B cell (primary cell): ENCODE measurements around the gene CD68. TPM values are rescaled to one million over a fixed set of nuclear protein-coding genes. Genes with fewer than 3 reads are reported as not detected.

Experiments
- ATAC-seq: fragments of 200-7000 bp; cut with Tn5 transposase; one replicate; pipeline ENCODE4 v1.10.0; 2021; ENCODE audit warnings: low read depth, mild to moderate bottlenecking, moderate number of reproducible peaks, moderate library complexity
- CTCF ChIA-PET: fragments of 350-600 bp; sonication (Branson Sonifier 250); formaldehyde crosslinking; loops from one replicate; lab custom pipeline; 2021; ENCODE audit warnings: antibody characterized with exemption, inconsistent platforms; lab: Charles Lee
- POLR2A ChIA-PET: fragments of 350-600 bp; sonication (Branson Sonifier 250); formaldehyde crosslinking; loops from one replicate; lab custom pipeline; 2021; ENCODE audit warnings: antibody characterized with exemption; lab: Charles Lee
- DNase-seq: peaks from one replicate; pipeline ENCODE4 v3.0.0; 2013
- H2AFZ ChIP-seq: 2 replicates; pipeline ENCODE4 v1.6.1; 2012; ENCODE audit warnings: mild to moderate bottlenecking, low read depth, low read length; ENCODE audit not compliant: insufficient read depth, poor library complexity, severe bottlenecking
- H3K27ac ChIP-seq, 2 donors: 1 replicate in 1 of 2; 2 replicates in 1 of 2; pipeline ENCODE4 v1.5.1; 2012 to 2013; ENCODE audit warnings: low read length in 2 of 2, mild to moderate bottlenecking in 2 of 2, moderate library complexity in 1 of 2
- H3K27me3 ChIP-seq, 4 experiments: fragments of 200-600 bp in 1 of 4; sonication (generic) in 1 of 4; replicated peaks in 1 of 4; 1 replicate in 2 of 4; 2 replicates in 2 of 4; pipeline versions ENCODE4 v1.6.1 to v1.7.0; 2013 to 2016; ENCODE audit warnings: low read length in 3 of 4, mild to moderate bottlenecking in 2 of 4, mixed read lengths in 1 of 4, moderate library complexity in 1 of 4; ENCODE audit not compliant: insufficient read depth in 4 of 4, control insufficient read depth in 3 of 4; ENCODE audit errors: control extremely low read depth in 1 of 4
- H3K36me3 ChIP-seq, 2 experiments: replicated peaks in 1 of 2; 1 replicate in 1 of 2; 2 replicates in 1 of 2; pipeline versions ENCODE4 v1.6.1 to v1.7.1; 2013; ENCODE audit warnings: low read length in 1 of 2; ENCODE audit not compliant: insufficient read depth in 2 of 2, control insufficient read depth in 1 of 2; ENCODE audit errors: control extremely low read depth in 1 of 2, extremely low read depth in 1 of 2
- H3K4me1 ChIP-seq, 2 donors: fragments of 200-600 bp in 1 of 2; sonication (generic) in 1 of 2; 1 replicate in 1 of 2; 2 replicates in 1 of 2; pipeline versions ENCODE4 v1.5.1 to v1.6.1; 2013 to 2017; ENCODE audit warnings: low read length in 2 of 2; ENCODE audit not compliant: control insufficient read depth in 2 of 2, insufficient read depth in 2 of 2
- H3K4me2 ChIP-seq: replicated peaks from 2 replicates; pipeline ENCODE3; 2012; ENCODE audit warnings: mild to moderate bottlenecking, low read depth, low read length; ENCODE audit not compliant: poor library complexity, severe bottlenecking
- H3K4me3 ChIP-seq, 5 experiments: fragments of 200-600 bp in 1 of 5; sonication (generic) in 1 of 5; 1 replicate in 3 of 5; 2 replicates in 2 of 5; pipeline versions ENCODE4 v1.5.1 to v1.7.0; 2011 to 2016; ENCODE audit warnings: low read length in 4 of 5, mild to moderate bottlenecking in 4 of 5, low read depth in 2 of 5, control low read depth in 1 of 5, moderate library complexity in 1 of 5; ENCODE audit not compliant: insufficient read depth in 1 of 5; ENCODE audit errors: control extremely low read depth in 1 of 5, extremely low read depth in 1 of 5
- H3K79me2 ChIP-seq: fragments of 200-600 bp; sonication (generic); one replicate; pipeline ENCODE4 v1.6.0; 2016; ENCODE audit warnings: low read length; ENCODE audit not compliant: control insufficient read depth, insufficient read depth
- H3K9ac ChIP-seq: fragments of 200-600 bp; sonication (generic); 2 replicates; pipeline ENCODE4 v1.6.1; 2017; ENCODE audit warnings: mild to moderate bottlenecking, low read length, moderate library complexity
- H3K9me3 ChIP-seq, 3 donors: one replicate each; pipeline versions ENCODE4 v1.6.1 to v1.7.1; 2013; ENCODE audit warnings: low read length in 2 of 3; ENCODE audit not compliant: control insufficient read depth in 2 of 3, insufficient read depth in 1 of 3; ENCODE audit errors: control extremely low read depth in 1 of 3
- H4K20me1 ChIP-seq: 2 replicates; pipeline ENCODE4 v1.6.0; 2012; ENCODE audit warnings: mild to moderate bottlenecking, low read length; ENCODE audit not compliant: insufficient read depth, control insufficient read depth, poor library complexity, severe bottlenecking
- H3K27ac Mint-ChIP-seq: one replicate; pipeline ENCODE4 v1.8.0; 2021; ENCODE audit warnings: mixed read lengths
- H3K27me3 Mint-ChIP-seq: one replicate; pipeline ENCODE4 v1.8.0; 2021; ENCODE audit warnings: mixed read lengths
- H3K4me1 Mint-ChIP-seq: one replicate; pipeline ENCODE4 v1.8.0; 2021; ENCODE audit warnings: mixed read lengths
- H3K4me3 Mint-ChIP-seq: one replicate; pipeline ENCODE4 v1.8.0; 2021; ENCODE audit warnings: mixed read lengths
- H3K9me3 Mint-ChIP-seq: one replicate; pipeline ENCODE4 v1.8.0; 2022; ENCODE audit warnings: mixed read lengths; ENCODE audit not compliant: insufficient read depth
- EZH2 ChIP-seq: IDR thresholded peaks from 2 replicates; pipeline ENCODE4 v1.6.1; 2012; ENCODE audit warnings: borderline replicate concordance, low read depth, mild to moderate bottlenecking, moderate library complexity, low read length; ENCODE audit not compliant: insufficient read depth, poor library complexity, severe bottlenecking
- WGBS: methylation state at CpG from one replicate; pipeline ENCODE4 v1.1.5; 2013; ENCODE audit warnings: missing lambda C conversion rate; ENCODE audit not compliant: insufficient coverage; 5-methylcytosine and 5-hydroxymethylcytosine counted together
- intact Hi-C: fragments of 100-400 bp; cut with micrococcal nuclease; formaldehyde crosslinking; loops from one replicate; pipeline ENCODE4 v1.10.0; 2022
- polyA plus RNA-seq: library from polyadenylated mRNA; depleted of rRNA; stranded (reverse); fragments of >200 nt; gene quantifications from 2 replicates; pipeline ENCODE4 v1.2.3, GENCODE V29; 2012
- total RNA-seq, 2 donors: library from RNA; stranded (reverse); fragments of 120-200 nt in 1 of 2; gene quantifications; 1 replicate in 1 of 2; 2 replicates in 1 of 2; pipeline versions ENCODE4 v1.2.3 to v1.2.4, GENCODE V29; 2013 to 2022
- TF ChIP-seq, protein P1 (sequence below): fragments of 200-600 bp; IDR thresholded peaks from one replicate; pipeline ENCODE4 v1.8.0; 2022; ENCODE audit warnings: antibody characterized with exemption, mild to moderate bottlenecking

The CD68 gene
- total and polyA plus RNA-seq, 2 donors (not counting 1 experiment from before 2014, with no cell fraction given) = 3.9 to 12.9 TPM

DNA sequence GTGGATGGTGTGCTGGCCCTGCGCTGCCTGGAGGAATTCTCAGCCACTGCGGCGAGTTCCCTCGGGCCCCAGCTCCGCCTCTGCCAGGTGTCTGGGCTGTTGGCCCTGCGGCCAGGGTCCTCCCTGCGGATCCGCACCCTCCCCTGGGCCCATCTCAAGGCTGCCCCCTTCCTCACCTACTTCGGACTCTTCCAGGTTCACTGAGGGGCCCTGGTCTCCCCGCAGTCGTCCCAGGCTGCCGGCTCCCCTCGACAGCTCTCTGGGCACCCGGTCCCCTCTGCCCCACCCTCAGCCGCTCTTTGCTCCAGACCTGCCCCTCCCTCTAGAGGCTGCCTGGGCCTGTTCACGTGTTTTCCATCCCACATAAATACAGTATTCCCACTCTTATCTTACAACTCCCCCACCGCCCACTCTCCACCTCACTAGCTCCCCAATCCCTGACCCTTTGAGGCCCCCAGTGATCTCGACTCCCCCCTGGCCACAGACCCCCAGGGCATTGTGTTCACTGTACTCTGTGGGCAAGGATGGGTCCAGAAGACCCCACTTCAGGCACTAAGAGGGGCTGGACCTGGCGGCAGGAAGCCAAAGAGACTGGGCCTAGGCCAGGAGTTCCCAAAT lies 22.2 kb upstream of the CD68 start:
- intact Hi-C loops = no loop called here
- no peak for DNase-seq
- H3K36me3 ChIP-seq = peaks cover 0 to 3% of the 10 kb centered on the region in 2 experiments
- H2AFZ ChIP-seq = no peak overlapping the region
- ChIA-PET CTCF (interaction anchor here (0.8 to 25.0 kb wide), 5 partner anchors 10 to 201 kb away, joined by 3 to 666 read pairs (median 9); partner anchors contain the start of genes TMEM102 and TNFSF12), POLR2A (interaction anchor here (1.3 to 4.3 kb wide), 2 partner anchors 43 to 221 kb away, joined by 3 to 32 read pairs; partner anchors contain the start of gene ACAP1)
- peak overlapping the region; percentile 97 for H3K27ac ChIP-seq
- Mint-ChIP-seq H3K9me3 (no peaks in the 10 kb centered on the region), H3K27ac (peak overlapping the region; percentile 76), H3K4me3 (no peak overlapping the region), H3K27me3 (no peaks in the 10 kb centered on the region), H3K4me1 (peaks cover 70% of the 10 kb centered on the region)
- TF ChIP-seq, protein P1, sequence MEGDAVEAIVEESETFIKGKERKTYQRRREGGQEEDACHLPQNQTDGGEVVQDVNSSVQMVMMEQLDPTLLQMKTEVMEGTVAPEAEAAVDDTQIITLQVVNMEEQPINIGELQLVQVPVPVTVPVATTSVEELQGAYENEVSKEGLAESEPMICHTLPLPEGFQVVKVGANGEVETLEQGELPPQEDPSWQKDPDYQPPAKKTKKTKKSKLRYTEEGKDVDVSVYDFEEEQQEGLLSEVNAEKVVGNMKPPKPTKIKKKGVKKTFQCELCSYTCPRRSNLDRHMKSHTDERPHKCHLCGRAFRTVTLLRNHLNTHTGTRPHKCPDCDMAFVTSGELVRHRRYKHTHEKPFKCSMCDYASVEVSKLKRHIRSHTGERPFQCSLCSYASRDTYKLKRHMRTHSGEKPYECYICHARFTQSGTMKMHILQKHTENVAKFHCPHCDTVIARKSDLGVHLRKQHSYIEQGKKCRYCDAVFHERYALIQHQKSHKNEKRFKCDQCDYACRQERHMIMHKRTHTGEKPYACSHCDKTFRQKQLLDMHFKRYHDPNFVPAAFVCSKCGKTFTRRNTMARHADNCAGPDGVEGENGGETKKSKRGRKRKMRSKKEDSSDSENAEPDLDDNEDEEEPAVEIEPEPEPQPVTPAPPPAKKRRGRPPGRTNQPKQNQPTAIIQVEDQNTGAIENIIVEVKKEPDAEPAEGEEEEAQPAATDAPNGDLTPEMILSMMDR = no peak
- TF ChIP-seq EZH2 = no peak
- H3K4me1 ChIP-seq = peaks cover 50 to 63% of the 10 kb centered on the region in 2 donors
- peaks cover 1% of the 10 kb centered on the region for H4K20me1 ChIP-seq
- WGBS = 93% methylated on average over 17 of the region's 19 CpGs
- ATAC-seq = no peak
- H3K9ac ChIP-seq = no peak overlapping the region
- no peak overlapping the region for H3K4me3 ChIP-seq
- peaks cover 17% of the 10 kb centered on the region for H3K79me2 ChIP-seq
- no peak overlapping the region for H3K4me2 ChIP-seq
- H3K27me3 ChIP-seq = no peaks in the 10 kb centered on the region
- H3K9me3 ChIP-seq = no peaks in the 10 kb centered on the region
